Endothelial cell of umbilical vein (primary cell): Measurements from ENCODE around the gene IRAK1BP1. TPM values are rescaled to one million over a fixed set of nuclear protein-coding genes. Genes with fewer than 3 reads are reported as not detected.

Experiments
- BruUV-seq: library from RNA; stranded (reverse); fragments of 400-500 nt; replicated peaks from 2 replicates; lab custom pipeline; 2021; lab: Mats Ljungman, UMichigan
- CTCF ChIA-PET: fragments of 300-600, 350-600 bp; sonication (Branson Sonifier 250); formaldehyde crosslinking; loops from one replicate; lab custom pipeline; 2021; ENCODE audit warnings: antibody characterized with exemption, inconsistent platforms; lab: Charles Lee
- POLR2A ChIA-PET: fragments of 300-600, 350-600 bp; sonication (Branson Sonifier 250); formaldehyde crosslinking; loops from one replicate; lab custom pipeline; 2021; ENCODE audit warnings: antibody characterized with exemption, inconsistent platforms; lab: Charles Lee
- DNase-seq: peaks from one replicate; pipeline ENCODE4 v3.0.0-alpha.2; 2011; ENCODE audit warnings: low read depth, low spot score
- FAIRE-seq: peaks from 2 replicates; lab custom pipeline; 2011; peaks lifted over from hg19 to GRCh38; lab: Jason Lieb, UNC
- H2AFZ ChIP-seq: 2 replicates; pipeline ENCODE4 v1.6.0; 2012; ENCODE audit warnings: low read depth, low read length, control low read depth, inconsistent platforms
- H3K27ac ChIP-seq: 2 replicates; pipeline ENCODE4 v1.5.1; 2011; ENCODE audit warnings: low read depth, mild to moderate bottlenecking, control low read depth, low read length, moderate library complexity; ENCODE audit not compliant: insufficient read depth
- H3K27me3 ChIP-seq, 2 experiments: 2 replicates each; pipeline versions ENCODE4 v1.6.0 to v1.6.1; 2011; ENCODE audit warnings: low read length in 2 of 2, mixed read lengths in 1 of 2; ENCODE audit not compliant: control insufficient read depth in 2 of 2, insufficient read depth in 2 of 2
- H3K36me3 ChIP-seq, 2 experiments: 2 replicates in 1 of 2; 3 replicates in 1 of 2; pipeline ENCODE4 v1.5.1; 2011; ENCODE audit warnings: low read length in 2 of 2, mild to moderate bottlenecking in 1 of 2, moderate library complexity in 1 of 2; ENCODE audit not compliant: control insufficient read depth in 2 of 2, insufficient read depth in 2 of 2; ENCODE audit errors: extremely low read depth in 1 of 2
- H3K4me1 ChIP-seq: 3 replicates; pipeline ENCODE4 v1.5.1; 2011; ENCODE audit warnings: mild to moderate bottlenecking, low read length; ENCODE audit not compliant: control insufficient read depth, insufficient read depth; ENCODE audit errors: extremely low read depth
- H3K4me2 ChIP-seq: 2 replicates; pipeline ENCODE4 v1.6.1; 2011; ENCODE audit warnings: low read length, control low read depth, mixed read lengths; ENCODE audit not compliant: insufficient read depth
- H3K4me3 ChIP-seq, 3 experiments: fragments of 200-600 bp in 1 of 3; sonication (generic), shearing (Covaris generic) in 1 of 3; replicated peaks in 1 of 3; 2 replicates each; pipeline ENCODE4 v1.5.1; 2011 to 2016; ENCODE audit warnings: control low read depth in 3 of 3, low read length in 3 of 3, mild to moderate bottlenecking in 2 of 3, inconsistent platforms in 1 of 3, low read depth in 1 of 3, moderate library complexity in 1 of 3; ENCODE audit not compliant: insufficient read depth in 1 of 3
- H3K79me2 ChIP-seq: 2 replicates; pipeline ENCODE4 v1.6.0; 2012; ENCODE audit warnings: low read length, inconsistent platforms; ENCODE audit not compliant: control insufficient read depth, insufficient read depth
- H3K9ac ChIP-seq: replicated peaks from 2 replicates; pipeline ENCODE3; 2011; ENCODE audit warnings: low read length, control low read depth; ENCODE audit not compliant: insufficient read depth; ENCODE audit errors: extremely low read depth
- H3K9me1 ChIP-seq: replicated peaks from 3 replicates; pipeline ENCODE4 v1.6.0; 2011; ENCODE audit warnings: mild to moderate bottlenecking, low read length; ENCODE audit not compliant: control insufficient read depth, insufficient read depth; ENCODE audit errors: extremely low read depth
- H3K9me3 ChIP-seq: replicated peaks from 2 replicates; pipeline ENCODE4 v1.5.1; 2012; ENCODE audit warnings: low read length, inconsistent platforms; ENCODE audit not compliant: control insufficient read depth, insufficient read depth
- H4K20me1 ChIP-seq: replicated peaks from 2 replicates; pipeline ENCODE3; 2011; ENCODE audit warnings: mild to moderate bottlenecking, low read length; ENCODE audit not compliant: control insufficient read depth, insufficient read depth; ENCODE audit errors: extremely low read depth
- CTCF ChIP-seq, 2 donors: IDR thresholded peaks; 1 replicate in 1 of 2; 2 replicates in 1 of 2; pipeline ENCODE4 v1.5.1; 2011; ENCODE audit warnings: low read length in 2 of 2, mild to moderate bottlenecking in 2 of 2, moderate library complexity in 2 of 2, control low read depth in 1 of 2, inconsistent platforms in 1 of 2, low read depth in 1 of 2; ENCODE audit not compliant: insufficient read depth in 1 of 2; ENCODE audit errors: extremely low read depth in 1 of 2
- EZH2 ChIP-seq: IDR thresholded peaks from 2 replicates; pipeline ENCODE4 v1.6.1; 2012; ENCODE audit warnings: borderline replicate concordance, low read depth, mild to moderate bottlenecking, moderate library complexity, low read length, inconsistent platforms; ENCODE audit not compliant: severe bottlenecking
- FOS ChIP-seq: IDR thresholded peaks from 2 replicates; pipeline ENCODE4 v1.6.1; 2011; ENCODE audit warnings: mild to moderate bottlenecking, low read length, moderate library complexity, borderline replicate concordance; ENCODE audit not compliant: insufficient read depth
- GATA2 ChIP-seq: IDR thresholded peaks from 2 replicates; pipeline ENCODE4 v1.7.0; 2011; ENCODE audit warnings: low read depth, mild to moderate bottlenecking, moderate library complexity, mixed read lengths, low read length; ENCODE audit not compliant: insufficient read length, insufficient read depth
- JUN ChIP-seq: IDR thresholded peaks from 2 replicates; pipeline ENCODE4 v1.6.1; 2011; ENCODE audit warnings: borderline replicate concordance, low read depth; ENCODE audit not compliant: insufficient read length, insufficient read depth
- MAX ChIP-seq: IDR thresholded peaks from 2 replicates; pipeline ENCODE4 v1.6.1; 2011; ENCODE audit not compliant: insufficient read depth, insufficient read length
- MYC ChIP-seq: IDR thresholded peaks from one replicate; pipeline ENCODE4 v1.6.1; 2011; ENCODE audit warnings: mild to moderate bottlenecking, low read depth, low read length
- POLR2A ChIP-seq: IDR thresholded peaks from 2 replicates; pipeline ENCODE4 v1.6.1; 2012; ENCODE audit warnings: low read depth, mild to moderate bottlenecking, control low read depth, low read length
- POLR2AphosphoS5 ChIP-seq: IDR thresholded peaks from 2 replicates; pipeline ENCODE4 v1.6.1; 2012; ENCODE audit warnings: low read depth, mild to moderate bottlenecking, control low read depth, low read length, moderate library complexity; ENCODE audit not compliant: insufficient read depth
- dilution Hi-C: fragments of 300-500 bp; cut with MboI; formaldehyde crosslinking; loops from one replicate; pipeline ENCODE4 v1.15.0; 2019; ENCODE audit warnings: low sequenced_read_pairs; ENCODE audit not compliant: extremely low pct_ligation_motif_present
- intact Hi-C: fragments of 100-400 bp; cut with micrococcal nuclease; formaldehyde crosslinking; loops from one replicate; pipeline ENCODE4 v1.10.0; 2022
- polyA plus RNA-seq, 4 experiments: library from polyadenylated mRNA; depleted of rRNA in 3 of 4; stranded (reverse) in 3 of 4; unstranded in 1 of 4; fragments of >200 nt; gene quantifications; 2 replicates each; pipeline versions ENCODE4 v1.2.1 to v1.2.3, GENCODE V29; 2011 to 2012; ENCODE audit warnings: missing spikeins in 1 of 4
- total RNA-seq: library from RNA; stranded (reverse); gene quantifications from 2 replicates; pipeline ENCODE4 v1.2.3, GENCODE V29; 2021

IRAK1BP1 gene
- total and polyA plus RNA-seq, 2 donors (not counting 3 experiments of a cell fraction or from before 2014, with no cell fraction given) = 1.8 to 3.0 TPM

- Histone ChIP-seq H3K4me1 (no peaks in the 10 kb centered on the region), H3K79me2 (no peaks in the 10 kb centered on the region), H3K9ac (no peak overlapping the region), H4K20me1 (no peaks in the 10 kb centered on the region), H3K36me3 (no peaks in the 10 kb centered on the region), H3K27ac (no peak overlapping the region), H3K27me3 (peaks cover 0 to 2% of the 10 kb centered on the region in 2 experiments), H2AFZ (no peak overlapping the region), H3K4me3 (no peak overlapping the region), H3K4me2 (no peak overlapping the region), H3K9me1 (no peaks in the 10 kb centered on the region), H3K9me3 (no peaks in the 10 kb centered on the region)
- dilution Hi-C loops (no loop called here), intact Hi-C loops (no loop called here)
- ChIA-PET CTCF (no interaction called here), POLR2A (no interaction called here)
- FAIRE-seq (no peak), DNase-seq (no peak)
- TF ChIP-seq FOS (no peak), EZH2 (no peak), CTCF (IDR thresholded peaks at IDR 0.05; ENCODE audit: extremely low read depth in 1 of 2, insufficient read depth in 1 of 2, low read depth in 1 of 2, low read length in 2 of 2) (no peak), MAX (no peak), POLR2A (no peak), GATA2 (no peak), JUN (no peak), MYC (no peak), POLR2AphosphoS5 (no peak)
- BruUV-seq = no TSS peak
Measured at GRCh38 chr6:78830805-78831204, 36.5 kb upstream of the IRAK1BP1 start.
